Activated CD4-positive, alpha-beta T cell treated with anti-CD3 and anti-CD28 coated beads for 24 hours (primary cell): ENCODE measurements around the gene LIN7A.
"Not testable (repeated sequence)": the region's sequence is repeated elsewhere in the genome, so short reads cannot be mapped to it uniquely, and the experiment has no call there.

Source experiments
- DNase-seq, 2 donors: peaks; one replicate each; pipeline ENCODE4 v3.0.0-alpha.2; 2020; ENCODE audit warnings: low read depth in 2 of 2

The LIN7A gene

GRCh38 chr12:80811957-80812708, 125.6 kb downstream of the LIN7A start:
- no peak for DNase-seq

DNA sequence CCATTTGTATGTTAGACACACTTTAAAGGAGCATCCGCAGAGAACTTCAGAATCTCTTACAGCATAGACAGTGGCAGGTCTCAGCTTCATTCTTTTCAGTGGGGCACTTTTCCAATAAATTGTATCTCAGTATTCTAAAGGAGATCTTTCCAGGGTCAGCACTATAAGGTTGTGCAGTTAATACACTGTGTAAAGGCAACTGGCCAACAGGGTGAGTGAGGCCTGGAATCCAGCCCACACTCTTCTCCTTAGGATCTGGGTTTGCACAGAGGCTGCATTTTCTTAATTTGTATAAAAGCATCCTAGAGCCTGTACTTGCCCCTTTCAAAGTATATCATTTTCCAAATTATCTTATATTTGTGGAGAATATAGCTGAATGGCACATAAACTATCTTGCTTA, 126.9 kb downstream of the LIN7A start:
- no peak for DNase-seq

DNA sequence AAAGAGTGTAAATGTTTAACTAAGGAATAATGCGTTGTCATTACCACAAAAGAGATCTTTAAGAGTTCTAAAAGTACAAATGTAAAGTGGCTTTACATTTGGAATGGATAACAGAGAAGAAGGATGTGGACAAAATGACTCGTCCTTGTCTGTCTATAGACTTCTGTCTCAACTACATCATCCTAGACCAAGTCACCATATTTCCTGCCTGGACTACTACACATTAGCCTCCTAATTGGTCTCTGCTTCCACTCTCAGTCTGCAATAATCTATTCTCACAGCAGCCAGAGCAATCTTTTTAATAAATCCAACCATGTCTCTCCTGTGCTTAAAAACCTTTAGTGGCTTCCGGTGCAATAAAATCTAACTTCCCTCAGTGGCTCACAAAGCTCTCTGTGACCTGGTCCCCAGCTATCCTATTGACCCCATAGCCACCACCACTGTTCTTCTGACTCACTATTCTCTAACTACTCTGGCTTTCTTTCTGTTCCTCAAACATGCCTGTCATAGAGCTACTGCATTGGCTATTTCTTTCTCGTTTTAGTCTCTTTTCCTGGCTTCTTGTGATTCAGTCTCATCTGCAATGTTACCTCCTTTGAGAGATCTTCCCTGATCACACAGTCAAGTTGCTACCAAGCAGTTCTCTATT, 130.0 kb downstream of the LIN7A start:
- DNase-seq, result no peak

DNA sequence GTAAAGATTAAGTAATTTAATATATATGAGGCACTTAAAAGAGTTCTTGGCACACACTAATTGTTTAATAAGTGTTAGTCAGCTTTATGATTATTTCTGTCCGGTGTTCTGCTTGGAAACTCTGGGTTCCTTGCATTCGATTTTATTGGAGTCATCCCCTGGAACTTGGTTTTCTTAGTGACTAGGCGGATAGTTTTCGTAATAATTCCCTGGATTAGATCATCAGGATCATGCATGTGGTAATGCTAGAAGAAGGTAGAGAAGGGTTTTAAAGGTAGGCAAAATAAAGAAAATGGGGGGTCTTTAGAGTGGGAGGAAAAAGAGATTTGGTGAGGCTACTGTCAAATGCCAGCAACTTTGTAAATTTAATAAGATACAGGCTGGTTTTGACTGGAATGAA, 132.6 kb downstream of the LIN7A start:
- DNase-seq, result no peak

DNA sequence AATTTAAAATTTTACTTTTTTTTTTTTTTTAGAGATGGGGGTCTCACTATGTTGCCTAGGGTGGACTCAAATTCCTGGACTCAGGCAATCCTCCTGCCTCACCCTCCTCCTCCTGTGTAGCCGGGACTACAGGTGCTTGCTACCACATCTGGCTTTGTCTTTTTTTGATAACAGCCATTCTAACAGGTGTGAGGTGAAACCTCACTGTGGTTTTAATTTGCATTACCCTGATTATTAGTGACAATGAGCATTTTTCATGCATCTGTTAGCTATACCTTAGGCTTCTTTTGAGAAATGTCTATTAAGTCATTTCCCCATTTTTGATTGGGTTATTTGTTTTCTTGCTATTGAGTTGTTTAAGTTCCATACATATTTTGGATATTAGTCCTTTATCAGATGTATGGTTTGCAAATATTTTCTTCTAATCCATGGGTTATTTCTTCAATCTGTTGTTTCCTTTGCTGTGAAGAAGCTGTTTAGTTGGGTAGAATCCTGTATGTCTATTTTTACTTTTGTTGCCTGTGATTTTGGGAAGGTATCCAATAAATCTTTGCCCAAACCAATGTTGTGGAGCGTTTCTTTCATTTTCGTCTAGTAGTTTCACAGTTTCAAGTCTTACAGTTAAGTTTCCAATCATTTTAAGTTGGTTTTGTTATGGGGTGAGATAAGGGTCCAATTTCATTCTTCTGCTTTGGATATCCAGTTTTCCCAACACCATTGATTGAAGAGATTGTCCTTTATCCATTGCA, 134.9 kb downstream of the LIN7A start:
- DNase-seq, result no peak

DNA sequence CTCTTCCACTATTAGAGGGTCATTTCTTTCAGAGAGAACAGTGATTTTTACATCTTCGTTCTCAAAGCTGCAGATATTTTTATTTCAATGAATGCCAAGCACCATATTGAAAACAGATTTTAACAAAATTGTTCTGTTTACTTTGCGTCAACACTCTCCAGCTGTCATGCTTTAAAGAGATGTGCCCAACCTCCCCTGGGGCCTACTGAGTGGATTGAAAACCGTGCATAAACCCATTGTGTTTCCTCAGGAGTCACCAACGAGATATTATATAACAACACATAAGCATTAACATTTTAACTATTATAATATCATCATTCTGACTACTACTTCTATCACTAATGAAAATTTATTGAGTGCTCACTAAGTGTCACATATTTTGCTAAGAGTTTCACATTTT, 139.5 kb downstream of the LIN7A start:
- no peak for DNase-seq

DNA sequence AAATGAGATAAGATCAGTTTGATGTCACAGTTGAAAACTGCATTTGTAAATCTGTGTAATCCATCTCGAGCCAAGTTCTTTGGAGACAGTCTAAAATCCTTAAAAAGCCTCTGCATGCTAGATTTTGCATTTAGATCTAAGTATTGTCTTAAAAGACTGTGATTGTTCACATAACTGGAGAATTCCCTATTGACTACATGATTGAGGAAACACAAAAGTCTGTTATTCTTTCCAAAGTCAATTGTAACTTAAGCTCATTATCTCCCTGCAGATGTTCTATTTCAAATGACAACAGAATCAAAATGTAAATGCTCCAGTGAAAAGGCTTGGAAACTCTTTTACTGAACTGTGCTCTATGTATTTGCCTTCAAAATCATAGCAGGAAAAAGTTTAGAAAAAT, 143.2 kb downstream of the LIN7A start:
- no peak for DNase-seq

DNA sequence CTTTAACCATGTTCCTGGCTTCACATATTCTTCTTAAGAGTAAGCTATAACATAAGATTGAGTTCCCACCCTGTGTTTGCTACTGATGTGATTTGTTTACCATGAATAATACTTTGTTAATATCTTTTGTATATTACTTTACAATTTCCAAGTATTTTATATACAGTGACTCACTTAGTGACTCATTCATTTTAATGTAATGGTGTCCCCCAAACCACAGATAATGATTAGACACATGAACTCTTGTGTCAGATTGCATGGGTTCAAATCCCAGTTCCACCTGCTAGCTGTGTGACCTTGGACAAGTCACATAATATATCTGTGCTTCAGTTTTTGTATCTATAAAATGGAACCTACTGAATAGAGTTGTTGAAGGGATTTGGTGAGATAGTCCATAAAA, 144.9 kb downstream of the LIN7A start:
- DNase-seq, result no peak

- no peak for DNase-seq
Observed at GRCh38 chr12:80791863-80792262, 145.9 kb downstream of the LIN7A start.

DNA sequence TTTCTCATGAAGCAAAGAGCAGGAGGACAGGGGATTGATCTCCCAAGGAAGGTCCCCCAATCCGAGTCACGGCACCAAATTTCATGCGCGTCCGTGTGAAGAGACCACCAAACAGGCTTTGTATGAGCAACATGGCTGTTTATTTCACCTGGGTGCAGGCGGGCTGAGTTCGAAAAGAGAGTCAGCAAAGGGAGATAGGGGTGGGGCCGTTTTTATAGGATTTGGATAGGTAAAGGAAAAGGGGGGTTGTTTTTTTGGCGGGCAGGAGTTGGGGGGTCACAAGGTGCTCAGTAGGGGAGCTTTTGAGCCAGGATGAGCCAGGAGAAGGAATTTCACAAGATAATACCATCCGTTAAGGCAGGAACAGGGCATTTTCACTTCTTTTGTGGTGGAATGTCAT, 149.3 kb downstream of the LIN7A start:
- DNase-seq, result not testable (repeated sequence)

DNA sequence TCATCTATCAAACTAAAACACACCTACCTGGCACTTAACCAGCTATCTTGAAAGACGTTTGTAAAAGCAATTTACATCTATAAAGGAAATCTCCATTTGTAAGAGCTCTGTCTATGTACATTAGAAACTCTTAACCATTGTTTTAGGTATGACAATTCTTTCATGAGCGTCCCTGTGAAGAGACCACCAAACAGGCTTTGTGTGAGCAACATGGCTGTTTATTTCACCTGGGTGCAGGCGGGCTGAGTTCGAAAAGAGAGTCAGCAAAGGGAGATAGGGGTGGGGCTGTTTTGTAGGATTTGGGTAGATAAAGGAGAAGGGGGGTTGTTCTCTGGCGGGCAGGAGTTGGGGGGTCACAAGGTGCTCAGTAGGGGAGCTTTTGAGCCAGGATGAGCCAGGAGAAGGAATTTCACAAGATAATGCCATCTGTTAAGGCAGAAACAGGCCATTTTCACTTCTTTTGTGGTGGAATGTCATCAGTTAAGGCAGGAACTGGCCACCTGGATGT, 154.7 kb downstream of the LIN7A start:
- not testable (repeated sequence) for DNase-seq

DNA sequence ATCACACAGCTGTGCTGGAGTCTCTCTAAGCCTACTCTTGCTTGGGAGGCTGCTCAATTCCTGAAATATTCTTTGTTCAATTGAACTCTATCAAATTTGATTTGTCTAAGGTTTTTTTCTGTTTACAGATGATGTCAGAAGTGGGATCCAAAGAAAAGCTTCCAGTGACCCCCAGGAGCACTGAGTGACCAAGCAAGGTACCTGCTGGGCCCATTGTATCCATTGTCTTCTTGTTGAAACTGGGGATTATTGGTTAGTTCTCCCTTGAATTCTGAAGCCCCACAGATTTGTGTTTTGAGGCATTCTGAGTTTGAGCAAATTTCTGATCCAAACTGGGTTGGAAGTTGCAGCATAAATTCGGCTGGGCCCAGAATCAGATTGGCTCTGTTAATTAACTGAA, 156.4 kb downstream of the LIN7A start:
- no peak for DNase-seq

DNA sequence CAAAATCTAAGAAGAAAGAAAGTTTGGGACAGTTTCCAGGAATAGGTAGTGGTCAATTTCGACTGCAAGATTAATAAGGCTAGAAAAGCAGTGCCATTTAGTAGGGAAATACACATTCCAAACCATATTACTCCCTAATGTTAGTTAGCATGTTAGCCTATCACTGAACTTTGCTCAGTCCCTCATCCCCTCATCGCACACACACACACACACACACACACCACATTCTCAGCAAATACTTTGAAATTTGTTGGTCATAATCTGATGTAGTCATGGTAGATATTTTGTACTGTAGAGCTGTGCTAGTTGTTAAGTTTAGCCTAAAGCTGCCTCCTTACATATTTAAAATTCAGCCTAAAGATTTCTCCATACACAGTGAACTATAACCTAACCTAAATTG, 157.0 kb downstream of the LIN7A start:
- DNase-seq, result no peak

- DNase-seq, result peak in 1 of 2 donors; percentile 6
Observed at GRCh38 chr12:80778005-80778541, 159.7 kb downstream of the LIN7A start.

DNA sequence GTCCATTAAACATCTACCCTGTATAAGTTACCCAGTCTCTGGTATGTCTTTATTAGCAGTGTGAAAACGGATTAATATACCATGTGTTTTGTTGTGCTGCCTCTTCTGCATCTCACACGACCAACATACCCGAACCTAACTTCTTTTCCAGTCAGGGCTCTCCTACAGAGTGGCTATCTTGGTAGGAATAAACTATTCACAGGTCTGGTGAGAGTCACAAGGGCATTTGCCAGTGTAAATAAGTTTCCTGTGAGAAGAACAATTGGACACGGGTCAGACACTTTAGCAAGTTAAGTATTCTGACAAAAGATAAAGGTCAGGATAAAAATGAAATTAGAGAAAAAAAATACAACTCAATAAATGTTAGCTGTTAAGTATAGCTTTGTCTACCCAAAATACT, 160.1 kb downstream of the LIN7A start:
- DNase-seq, result no peak

- no peak for DNase-seq
Observed at GRCh38 chr12:80776706-80777105, 161.0 kb downstream of the LIN7A start.

DNA sequence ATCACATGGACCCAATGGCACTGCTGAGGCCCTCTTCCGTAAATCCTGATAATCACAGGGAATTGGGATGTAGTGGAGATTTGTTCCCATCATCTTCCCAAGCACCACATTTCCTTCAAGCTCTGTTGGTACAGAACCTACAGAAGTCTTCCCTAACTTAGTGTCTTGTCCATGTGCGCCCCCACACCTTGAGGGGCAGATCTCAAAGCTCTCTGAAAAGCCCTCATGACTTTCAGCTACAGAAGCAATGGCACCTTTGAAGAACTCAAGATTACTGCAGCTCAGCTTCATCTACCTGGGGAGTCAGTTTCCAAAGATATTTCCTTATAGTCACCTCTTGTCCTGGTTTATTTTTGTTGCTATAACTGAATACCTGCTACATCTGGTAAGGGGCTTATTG, 166.8 kb downstream of the LIN7A start:
- no peak for DNase-seq

DNA sequence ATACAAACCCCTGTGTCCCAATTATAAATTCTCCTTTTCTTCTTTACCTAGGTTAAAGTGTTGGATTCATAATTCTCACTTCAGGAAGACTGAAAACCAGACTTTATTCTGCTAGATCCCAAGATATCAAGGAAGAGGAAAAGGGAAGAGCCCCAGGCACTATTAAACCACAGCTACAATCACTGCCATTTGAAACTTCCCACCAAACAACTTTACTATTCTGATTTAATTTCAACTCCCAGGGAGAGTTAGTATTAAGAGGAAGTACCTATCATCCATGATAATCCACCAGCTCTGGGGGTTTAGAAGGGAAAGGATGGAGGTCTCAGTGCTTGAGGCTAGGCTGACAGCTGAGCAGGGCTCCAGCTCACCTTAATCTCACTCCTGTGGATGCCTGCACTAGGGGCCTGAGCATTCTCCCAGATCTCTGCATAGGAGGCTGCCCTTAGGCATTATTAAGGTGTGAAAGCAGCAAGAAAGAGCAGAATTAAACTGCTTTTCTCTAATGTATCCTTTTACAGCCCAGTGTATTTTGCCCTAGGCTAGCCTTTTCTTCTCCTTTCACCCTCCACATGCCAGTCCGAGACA, 168.1 kb downstream of the LIN7A start:
- no peak for DNase-seq

DNA sequence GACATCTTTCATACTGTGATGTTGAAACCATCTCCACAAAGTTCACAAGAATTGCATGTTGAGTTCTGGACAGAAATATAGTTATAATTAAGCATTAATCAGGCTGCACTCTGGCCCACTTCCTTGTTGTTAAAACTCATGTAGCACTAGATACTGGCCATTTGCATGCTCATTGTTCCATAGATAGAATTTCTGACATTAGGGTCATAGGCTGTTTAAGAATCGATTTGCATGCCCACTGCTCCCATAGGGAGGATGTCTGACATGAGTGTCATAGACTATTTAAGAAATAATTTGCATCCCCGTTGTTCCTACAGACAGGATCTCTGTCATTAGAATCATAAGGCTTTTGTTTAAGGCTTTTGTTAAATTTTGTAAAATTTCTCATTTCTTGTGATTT, 170.8 kb downstream of the LIN7A start:
- DNase-seq, result no peak

- no peak for DNase-seq
Observed at GRCh38 chr12:80766210-80766609, 171.5 kb downstream of the LIN7A start.

DNA sequence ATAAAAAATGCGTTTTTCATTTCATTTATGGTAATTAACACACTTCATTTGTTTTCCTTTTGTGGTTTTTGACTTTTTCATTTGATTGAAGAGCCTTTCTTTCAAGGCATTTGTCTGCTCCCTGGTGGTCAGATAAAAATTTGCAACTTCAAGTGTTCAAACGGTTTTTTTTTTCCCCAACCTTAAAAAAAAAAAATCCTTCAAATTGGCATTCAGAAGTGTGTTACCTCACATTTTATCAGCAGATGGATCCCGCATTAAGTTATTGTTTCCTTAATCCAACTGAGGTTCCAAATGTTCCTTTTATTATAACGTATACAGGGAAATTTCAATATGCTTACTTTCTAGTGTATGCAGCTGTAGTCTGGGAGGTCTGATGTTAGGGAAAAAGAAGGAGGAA, 173.9 kb downstream of the LIN7A start:
- DNase-seq, result no peak

DNA sequence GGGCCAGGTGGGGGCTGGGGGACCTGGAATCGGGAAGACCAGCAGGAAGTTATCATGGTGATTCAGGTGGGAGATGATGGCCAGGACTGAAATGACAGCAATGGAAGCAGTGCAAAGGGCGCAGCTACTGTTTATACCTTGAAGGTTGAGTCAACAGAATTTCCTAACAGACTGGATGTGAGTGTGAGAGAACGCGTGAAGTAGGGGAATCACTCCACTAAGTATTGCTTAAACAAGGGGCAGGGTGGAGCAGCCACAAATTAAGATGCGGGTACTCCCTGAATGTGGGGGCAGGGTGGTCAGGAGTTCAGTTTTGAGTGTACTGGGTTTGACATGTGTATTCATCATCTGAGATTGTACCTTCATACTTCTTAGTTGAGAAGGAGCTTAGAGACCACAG, 175.9 kb downstream of the LIN7A start:
- no peak for DNase-seq
